Glomerular visceral epithelial cell (primary cell): Measurements from ENCODE around the gene OR14I1.

ENCODE experiments used
- DNase-seq: peaks from one replicate; pipeline ENCODE4 v3.0.0-alpha.2; 2016; ENCODE audit errors: extremely low spot score

Gene OR14I1

GRCh38 chr1:248702714-248703113, at the start of gene OR14I1:
OR14I1 (minus strand) TSS chr1:248702766.
- DNase-seq: no peak

- DNase-seq: no peak
These were observed 49.1 kb upstream of the OR14I1 start for GRCh38 chr1:248751635-248752034.

- DNase-seq: no peak
These were observed 48.6 kb upstream of the OR14I1 start for GRCh38 chr1:248751142-248751541.

- no peak for DNase-seq
These were observed 47.9 kb upstream of the OR14I1 start for GRCh38 chr1:248750496-248750895.

- DNase-seq: no peak
These were observed 45.6 kb upstream of the OR14I1 start for GRCh38 chr1:248748211-248748610.

- DNase-seq: no peak
These were observed 38.3 kb upstream of the OR14I1 start for GRCh38 chr1:248740876-248741275.

- no peak for DNase-seq
These were observed 37.1 kb upstream of the OR14I1 start for GRCh38 chr1:248739572-248740205.

GRCh38 chr1:248737457-248737856, 34.9 kb upstream of the OR14I1 start:
- no peak for DNase-seq

- DNase-seq: no peak
These were observed 34.4 kb upstream of the OR14I1 start for GRCh38 chr1:248736977-248737376.

GRCh38 chr1:248733566-248733965, 31.0 kb upstream of the OR14I1 start:
- no peak for DNase-seq

- no peak for DNase-seq
These were observed 28.2 kb upstream of the OR14I1 start for GRCh38 chr1:248730507-248731335.

- no peak for DNase-seq
These were observed 11.7 kb upstream of the OR14I1 start for GRCh38 chr1:248714248-248714647.

- DNase-seq: no peak
These were observed 7.8 kb upstream of the OR14I1 start for GRCh38 chr1:248710305-248710900.

GRCh38 chr1:248704606-248705005, 2.0 kb upstream of the OR14I1 start:
- no peak for DNase-seq

GRCh38 chr1:248703674-248704073, 1.1 kb upstream of the OR14I1 start:
- no peak for DNase-seq

GRCh38 chr1:248699099-248699498, 3.5 kb downstream of the OR14I1 start:
- DNase-seq: no peak

GRCh38 chr1:248697907-248698306, 4.7 kb downstream of the OR14I1 start:
- DNase-seq: no peak

- DNase-seq: no peak
These were observed 5.8 kb downstream of the OR14I1 start for GRCh38 chr1:248696774-248697173.

- DNase-seq: no peak
These were observed 6.3 kb downstream of the OR14I1 start for GRCh38 chr1:248696261-248696660.

- no peak for DNase-seq
These were observed 7.0 kb downstream of the OR14I1 start for GRCh38 chr1:248695451-248696132.

GRCh38 chr1:248691567-248692155, 10.9 kb downstream of the OR14I1 start:
- no peak for DNase-seq
